HG03575 (cell line): Measurements from ENCODE around the gene GLG1.
A peak's percentile ranks its signal among the peaks of the same experiment; 100 is the strongest.

Experiments
- ATAC-seq: cut with Tn5 transposase; IDR thresholded peaks from one replicate; pipeline ENCODE4 v1.9.1; 2021; ENCODE audit not compliant: unreplicated experiment, insufficient number of reproducible peaks, low FRiP score; ENCODE audit errors: extremely low read depth

The GLG1 gene

GRCh38 chr16:74617206-74617788, 10.4 kb upstream of the GLG1 start:
- ATAC-seq, result no peak

- no peak for ATAC-seq
These were observed 4.8 kb upstream of the GLG1 start for GRCh38 chr16:74611721-74612120.

DNA sequence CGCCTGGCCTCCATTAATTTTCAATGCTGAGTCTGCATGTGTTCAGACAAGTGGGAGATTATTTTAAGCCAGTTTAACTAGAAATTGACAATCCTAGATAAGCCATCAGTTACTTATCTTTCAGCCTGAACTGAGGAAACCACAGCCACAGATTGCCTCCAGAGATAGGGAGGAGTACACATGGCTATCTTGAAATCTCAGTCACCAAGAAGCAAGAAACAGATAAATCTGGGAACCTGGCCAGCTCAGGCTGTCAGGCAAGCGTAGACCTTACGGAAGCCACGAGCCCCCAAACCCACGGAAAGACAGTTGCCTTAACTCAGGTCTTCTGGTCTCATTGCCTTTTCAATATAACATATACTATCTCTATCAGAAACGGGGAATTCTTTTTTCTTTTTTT, 2.0 kb upstream of the GLG1 start:
- ATAC-seq, result no peak

DNA sequence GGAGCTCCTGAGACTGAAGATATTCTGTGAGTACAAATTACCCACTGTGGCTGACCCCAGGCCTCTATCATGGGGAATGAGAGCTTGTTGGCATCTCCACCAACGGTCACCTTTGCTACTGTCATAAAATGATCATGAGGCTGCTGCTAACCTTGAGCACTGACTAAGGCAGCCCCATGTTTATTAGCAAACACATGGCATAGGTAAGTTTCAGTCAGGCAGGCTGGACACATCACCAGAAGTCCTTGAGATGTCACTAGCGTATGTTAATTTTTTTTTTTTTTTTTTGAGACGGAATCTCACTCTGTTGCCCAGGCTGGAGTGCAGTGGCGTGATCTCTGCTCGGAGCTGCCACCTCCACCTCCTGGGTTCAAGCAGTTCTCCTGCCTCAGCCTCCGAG, 1.5 kb upstream of the GLG1 start:
- no peak for ATAC-seq

DNA sequence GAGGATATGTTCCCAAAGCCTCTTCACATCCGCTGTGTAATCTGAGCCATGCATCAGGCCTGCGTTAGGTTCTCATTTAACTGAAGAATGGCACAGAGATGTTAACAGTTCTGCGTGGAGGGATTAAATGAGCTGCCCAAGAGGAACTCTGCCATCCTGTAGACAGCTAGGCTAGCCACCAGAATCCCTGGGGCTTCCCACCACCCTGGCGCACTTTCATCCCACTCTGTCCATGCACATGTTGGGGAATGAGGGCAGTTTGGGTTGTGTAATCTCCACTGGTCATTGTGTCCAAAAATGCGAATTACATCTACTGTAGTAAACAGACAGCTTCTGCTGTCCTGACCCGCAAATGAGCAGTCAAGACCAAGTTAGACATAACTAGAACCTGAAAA, 1.0 kb upstream of the GLG1 start:
- no peak for ATAC-seq

- ATAC-seq, result peak; percentile 4
These were observed 522 bp upstream of the GLG1 start for GRCh38 chr16:74607310-74607961.

DNA sequence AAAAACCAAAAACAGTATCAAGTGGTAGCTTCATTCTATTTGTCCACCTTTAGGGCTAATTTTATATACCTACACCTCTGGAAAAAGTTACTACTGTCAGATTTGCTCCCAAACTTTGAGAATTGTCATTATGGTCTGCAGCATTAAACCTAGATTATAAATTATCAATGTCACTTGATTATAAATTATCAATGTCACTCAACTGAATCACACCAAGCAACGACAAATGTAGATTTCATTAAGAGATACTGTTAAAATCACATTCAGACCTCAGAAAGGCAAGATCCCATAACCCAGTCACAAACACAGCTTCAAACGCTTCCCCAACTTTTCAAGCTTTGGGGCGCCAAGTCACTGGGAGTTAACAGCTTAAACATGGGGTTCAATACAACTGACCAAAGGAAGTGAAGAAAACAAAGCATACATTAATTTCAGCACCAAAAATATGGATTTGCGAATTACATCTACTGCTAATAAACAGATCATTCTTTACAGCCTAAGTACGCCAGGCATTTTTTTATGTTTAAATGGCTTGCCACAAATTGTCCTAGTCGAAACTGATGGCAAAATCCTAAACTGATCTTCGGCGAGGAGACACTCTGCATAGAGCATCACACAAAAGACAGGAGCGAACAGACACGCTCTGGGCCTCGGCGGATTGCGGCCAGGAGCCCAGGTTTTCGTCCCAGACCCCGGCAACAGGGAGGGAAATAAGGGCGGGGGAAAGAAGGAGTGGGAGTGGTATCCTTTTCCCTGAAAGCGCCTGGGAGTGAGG, 981 bp downstream of the GLG1 start:
- no peak for ATAC-seq

DNA sequence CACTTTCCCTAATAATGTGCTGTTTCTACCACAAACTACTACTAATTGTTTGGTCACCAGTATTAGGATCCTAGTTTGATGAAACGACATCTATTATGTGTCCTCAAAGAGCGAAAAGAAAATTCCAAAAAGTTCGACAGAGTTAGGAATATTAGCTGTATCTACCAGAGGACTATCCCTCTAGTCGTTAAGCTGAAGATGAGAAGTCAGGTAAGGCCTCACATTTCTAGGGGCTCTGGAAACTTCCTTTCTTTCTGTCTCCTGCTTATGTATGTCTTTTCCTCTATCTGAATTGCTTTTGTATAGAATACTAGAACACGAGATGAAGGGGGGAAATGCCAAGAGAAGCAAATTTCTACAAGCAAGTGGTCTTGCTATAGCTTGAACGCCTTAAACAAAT, 1.6 kb downstream of the GLG1 start:
- ATAC-seq, result no peak

GRCh38 chr16:74603848-74604247, 3.1 kb downstream of the GLG1 start:
- no peak for ATAC-seq

DNA sequence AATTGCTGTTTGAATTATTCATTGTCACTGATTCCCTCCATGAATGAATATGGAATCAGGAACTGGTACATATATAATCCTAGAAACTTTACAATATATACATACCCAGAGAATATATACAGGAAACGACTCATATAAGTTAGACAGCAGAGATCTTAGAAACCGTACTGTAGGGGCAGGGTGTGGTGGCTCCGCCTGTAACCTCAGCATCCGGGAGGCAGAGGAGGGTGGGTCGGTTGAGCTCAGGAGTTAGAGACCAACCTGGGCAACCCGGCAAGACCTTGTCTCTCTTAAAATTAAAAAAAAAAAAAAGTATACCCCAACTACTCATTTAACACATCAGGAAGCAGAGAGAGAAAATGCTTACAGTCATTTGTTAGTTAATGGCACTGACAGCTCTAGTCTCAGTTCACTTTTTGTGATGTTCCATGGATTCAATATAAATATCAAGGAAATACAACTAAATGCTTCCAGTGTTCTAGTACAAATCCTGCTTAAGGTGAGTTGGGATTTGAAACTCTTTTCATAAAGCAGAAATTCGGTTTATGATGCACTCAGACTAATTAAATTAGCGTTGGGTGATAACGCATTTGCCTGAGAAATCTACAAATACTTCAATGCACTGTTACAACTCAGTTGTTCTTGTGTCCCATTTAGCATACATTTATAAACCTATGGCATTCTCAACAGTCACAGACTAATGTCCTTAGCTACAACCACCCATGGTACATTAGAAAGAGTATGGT, 5.6 kb downstream of the GLG1 start:
- ATAC-seq, result no peak

DNA sequence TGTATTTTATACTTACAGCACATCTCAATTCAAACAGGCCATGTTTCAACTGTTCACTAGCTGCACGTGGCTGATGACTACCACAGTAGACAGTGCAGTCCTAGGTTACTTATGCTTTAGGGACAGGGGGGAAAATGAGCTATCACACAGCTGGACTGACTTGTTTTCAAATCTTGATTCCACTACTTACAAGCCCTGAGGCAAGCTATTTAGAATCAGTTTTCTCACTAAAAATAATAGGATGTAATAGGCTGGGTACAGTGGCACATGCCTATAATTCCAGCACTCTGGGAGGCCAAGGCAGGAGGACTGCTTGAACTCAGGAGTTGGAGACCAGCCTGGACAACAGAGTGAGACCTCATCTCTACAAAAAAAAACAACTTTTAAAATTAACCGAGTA, 10.3 kb downstream of the GLG1 start:
- ATAC-seq, result no peak

GRCh38 chr16:74592847-74593246, 14.1 kb downstream of the GLG1 start:
- no peak for ATAC-seq

DNA sequence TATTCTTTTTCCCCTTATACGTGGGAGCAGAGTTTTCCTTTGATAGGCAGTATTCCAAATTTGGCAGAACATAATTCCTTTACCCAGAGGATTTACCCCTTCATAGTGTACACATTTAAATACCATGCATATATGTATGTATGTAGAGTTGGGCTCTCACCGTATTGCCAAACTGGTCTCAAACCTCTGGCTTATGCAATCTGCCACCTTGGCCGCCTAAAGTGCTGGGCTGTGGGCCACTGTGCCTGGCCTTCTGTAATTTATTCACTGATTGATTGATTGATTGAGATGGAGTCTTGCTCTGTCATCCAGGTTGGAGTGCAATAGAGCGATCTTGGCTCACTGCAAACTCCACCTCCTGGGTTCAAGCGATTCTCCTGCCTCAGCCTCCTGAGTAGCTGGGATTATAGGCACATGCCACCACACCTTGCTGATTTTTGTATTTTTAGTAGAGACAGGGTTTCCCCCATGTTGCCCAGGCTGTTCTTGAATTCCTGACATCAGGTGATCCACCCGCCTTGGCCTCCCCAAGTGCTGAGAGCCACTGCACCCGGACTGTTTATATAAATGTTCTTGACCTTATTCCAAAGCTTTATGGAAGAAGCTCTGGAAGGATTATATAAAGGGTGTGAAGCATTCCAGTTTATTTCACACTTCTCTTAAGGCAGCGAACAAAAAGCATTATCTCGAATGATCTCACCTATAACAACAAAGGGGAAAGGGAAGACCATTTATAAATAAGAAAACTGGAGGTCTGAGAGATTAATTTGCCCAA, 14.9 kb downstream of the GLG1 start:
- ATAC-seq, result no peak

DNA sequence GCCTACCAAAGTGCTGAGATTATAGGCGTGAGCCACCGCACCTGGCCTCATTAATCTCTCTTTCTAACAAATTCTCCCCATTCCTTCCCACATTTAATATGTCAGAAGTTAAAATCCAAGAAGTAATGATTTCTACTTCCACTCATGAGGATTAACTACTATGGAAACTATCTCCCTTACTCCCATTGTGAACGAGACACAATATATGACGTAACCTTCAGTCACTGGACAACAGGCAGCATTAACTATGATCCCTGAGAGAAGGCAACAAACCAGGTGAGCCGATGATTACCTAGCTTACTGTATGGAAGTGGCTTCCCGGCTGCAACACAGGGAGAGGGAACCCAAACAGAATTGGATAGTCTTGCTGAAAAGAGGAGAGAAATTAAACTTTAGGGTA, 20.0 kb downstream of the GLG1 start:
- ATAC-seq, result no peak

DNA sequence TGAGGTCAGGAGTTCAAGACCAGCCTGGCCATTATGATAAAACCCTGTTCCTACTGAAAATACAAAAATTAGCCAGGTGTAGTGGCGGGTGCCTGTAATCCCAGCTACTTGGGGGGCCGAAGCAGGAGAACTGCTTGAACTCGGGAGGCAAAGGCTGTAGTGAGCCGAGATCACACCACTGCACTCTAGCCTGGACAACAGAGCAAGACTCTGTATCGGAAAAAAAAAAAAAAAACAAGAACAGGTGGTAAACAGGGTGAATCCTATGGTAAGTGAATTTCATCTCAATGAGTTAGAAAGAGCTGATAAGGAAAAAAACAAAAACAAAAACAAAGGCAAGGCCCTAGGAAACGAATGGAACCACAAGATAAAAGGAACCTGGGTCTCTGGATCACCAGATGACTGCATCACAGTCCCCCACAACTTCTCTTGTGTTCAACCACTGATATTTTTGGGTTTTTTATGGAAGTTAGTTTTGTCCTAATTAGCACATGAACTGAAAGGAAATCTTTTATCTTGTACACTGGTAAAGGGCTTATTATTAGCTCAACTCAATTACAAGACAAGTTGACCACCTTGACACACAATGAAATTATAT, 21.0 kb downstream of the GLG1 start:
- no peak for ATAC-seq

GRCh38 chr16:74583926-74584666, 22.8 kb downstream of the GLG1 start:
- no peak for ATAC-seq

DNA sequence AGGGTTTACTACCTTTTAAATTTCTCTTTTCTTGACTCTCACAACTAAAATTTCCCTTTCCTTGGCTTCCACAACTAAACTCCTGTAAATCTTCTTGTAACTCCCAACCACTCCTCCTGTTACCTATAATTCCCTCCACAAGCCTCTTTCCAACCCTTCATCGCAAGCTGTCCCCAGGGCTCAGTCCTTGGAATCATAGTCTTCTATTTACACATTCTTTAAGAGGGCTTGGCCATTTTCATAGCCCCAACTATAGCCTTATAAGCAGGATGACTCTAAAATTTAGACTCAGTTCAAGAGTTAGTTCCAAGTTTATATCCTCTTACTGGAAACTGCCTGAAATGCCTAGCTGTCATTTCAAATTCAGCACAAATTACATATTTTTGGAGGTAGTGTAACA, 23.9 kb downstream of the GLG1 start:
- no peak for ATAC-seq

- ATAC-seq, result no peak
These were observed 26.1 kb downstream of the GLG1 start for GRCh38 chr16:74580833-74581232.
